Measurements from ENCODE around the gene HSD17B3.
"Not testable (repeated sequence)": the region's sequence is repeated elsewhere in the genome, so short reads cannot be mapped to it uniquely, and the experiment has no call there.

Gene HSD17B3

DNA sequence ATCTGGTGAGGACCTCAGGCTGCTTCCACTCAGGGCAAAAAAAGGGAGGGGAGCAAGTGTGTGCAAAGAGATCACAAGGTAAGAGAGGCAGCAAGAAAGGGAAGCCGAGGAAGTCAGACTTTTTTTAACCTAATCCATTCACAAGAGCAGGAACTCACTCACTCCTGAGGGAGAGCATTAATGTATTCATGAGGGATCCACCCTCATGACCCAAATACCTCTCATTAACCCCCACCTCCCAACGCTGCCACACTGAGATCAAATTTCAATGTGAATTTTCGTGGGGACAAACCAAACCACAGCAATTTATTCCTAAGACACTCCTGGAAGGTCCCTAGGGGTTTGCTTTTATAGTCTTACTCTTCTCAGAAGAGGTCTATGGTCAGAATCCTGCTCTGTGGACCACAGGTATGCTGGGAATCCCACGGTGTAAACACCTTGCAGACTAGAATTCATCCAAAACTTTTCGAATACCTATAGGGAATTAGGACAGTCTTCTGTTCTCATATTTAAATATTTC lies 108.7 kb downstream of the HSD17B3 start:
- no peak for DNase-seq (ENCODE audit: low spot score)

DNA sequence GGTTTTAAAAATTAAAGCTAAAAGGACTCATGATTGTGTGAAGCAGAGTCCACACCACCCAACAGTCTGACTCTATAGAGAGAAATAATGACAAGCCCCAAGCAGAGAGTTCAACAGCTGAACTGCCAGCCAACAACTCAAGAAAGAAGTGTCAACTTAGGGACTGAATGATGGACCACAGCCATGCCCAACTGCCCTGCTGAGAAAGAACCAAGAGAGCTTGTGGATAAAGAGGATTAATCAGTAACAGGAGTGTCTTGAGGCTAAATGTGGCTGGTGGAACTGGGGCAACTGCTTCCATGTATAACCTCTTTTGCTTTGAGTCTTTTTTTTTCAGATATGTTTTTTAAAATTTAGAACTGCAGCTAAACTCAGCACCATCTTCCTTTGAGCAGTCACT lies 109.3 kb downstream of the HSD17B3 start:
- no peak for DNase-seq (ENCODE audit: low spot score)

DNA sequence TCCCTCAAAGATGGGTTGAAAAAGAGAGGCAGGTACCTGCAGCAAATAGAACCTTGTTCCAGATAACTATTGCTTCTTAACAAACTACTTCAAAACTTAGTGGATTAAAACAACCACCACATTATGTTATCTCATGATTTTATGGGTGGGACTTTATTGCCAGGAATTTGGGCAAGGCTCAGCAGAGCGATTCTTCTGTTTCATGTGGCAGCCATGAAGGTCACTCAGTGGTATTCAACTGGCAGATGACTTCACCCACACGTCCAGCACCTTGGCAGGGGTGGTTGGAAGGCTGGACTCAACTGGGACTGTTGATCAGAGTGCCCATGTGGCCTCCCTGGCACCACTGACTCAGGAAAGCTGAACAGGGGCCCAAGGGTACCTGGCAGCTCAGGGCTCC lies 112.0 kb downstream of the HSD17B3 start:
- DNase-seq (ENCODE audit: low spot score) = no peak

DNA sequence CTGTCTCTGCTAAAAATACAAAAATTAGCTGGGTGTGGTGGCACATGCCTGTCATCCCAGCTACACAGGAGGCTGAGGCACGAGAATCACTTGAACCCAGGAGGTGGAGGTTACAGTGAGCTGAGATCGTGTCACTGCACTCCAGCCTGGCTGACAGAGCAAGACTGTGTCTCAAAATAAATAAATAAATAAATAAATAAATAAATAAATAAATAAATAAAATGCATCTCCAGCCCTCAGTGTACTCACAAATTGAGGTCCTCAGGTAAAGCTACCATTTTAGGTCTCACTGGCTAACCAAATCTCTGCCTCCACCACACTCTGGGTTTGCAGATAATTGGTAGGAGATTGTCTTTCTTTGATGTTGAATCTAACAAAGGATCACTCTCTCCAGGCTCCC lies 112.4 kb downstream of the HSD17B3 start:
- DNase-seq (ENCODE audit: low spot score) = not testable (repeated sequence)

DNA sequence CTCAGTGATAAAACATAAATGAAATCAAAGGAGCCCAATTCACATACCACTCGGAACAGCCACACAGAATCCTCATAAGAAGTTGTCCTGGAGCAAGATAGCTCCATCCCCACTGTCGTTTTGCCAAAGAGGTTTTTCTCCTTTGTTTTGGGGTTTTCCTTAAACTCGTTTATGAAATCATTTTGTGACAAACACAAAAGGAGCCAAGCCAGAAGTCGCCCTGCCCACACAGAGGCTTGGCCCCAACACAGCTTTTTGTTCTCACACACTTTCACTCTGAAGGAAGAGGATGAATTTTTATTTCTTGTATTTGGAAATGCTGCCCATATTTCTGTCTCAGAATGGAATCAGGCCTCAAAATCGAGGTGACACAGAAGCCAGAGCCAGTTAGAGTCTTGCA lies 113.4 kb downstream of the HSD17B3 start:
- no peak for DNase-seq (ENCODE audit: low spot score)

DNA sequence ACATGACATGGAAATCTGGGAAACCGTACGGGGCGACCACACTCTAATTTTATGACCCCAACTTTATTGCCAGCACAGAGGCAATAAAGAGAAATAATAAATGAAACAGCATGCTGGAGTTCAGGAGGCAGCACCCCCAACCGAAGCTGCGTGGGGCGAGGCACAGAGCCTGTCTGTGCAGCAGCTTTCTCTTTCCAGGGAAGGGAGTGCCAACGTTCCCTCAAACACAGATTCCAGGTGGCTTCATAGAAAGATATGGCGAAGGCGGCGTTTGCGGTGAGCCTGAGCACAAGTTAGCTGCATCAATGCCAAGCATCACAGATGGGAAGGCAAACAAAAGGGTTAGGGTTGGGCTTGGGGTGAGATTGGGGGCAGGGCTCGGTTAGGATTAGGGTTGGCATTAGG lies 114.8 kb downstream of the HSD17B3 start:
- DNase-seq (ENCODE audit: low spot score) = no peak

DNA sequence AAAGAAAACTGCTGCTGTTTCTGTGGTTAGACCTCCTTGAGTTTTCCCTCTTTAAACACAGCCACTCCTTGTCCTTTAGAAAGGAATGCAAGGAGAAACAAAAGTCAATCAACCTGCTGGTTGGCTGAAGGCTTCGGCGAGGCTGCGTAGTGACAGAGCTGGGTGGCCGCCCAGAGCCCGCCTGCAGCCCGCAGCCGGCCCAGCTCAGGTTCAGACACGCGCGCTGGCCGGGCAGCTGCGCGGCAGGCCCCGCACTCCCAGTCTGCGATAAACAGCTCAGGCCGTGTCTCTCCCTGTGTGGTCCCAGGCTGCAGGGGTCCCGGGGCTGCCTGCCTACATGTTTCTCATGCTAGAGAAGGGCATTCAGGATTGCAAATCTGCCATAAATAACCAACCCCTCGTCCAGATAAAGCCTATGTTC lies 115.4 kb downstream of the HSD17B3 start:
- DNase-seq (ENCODE audit: low spot score) = no peak

DNA sequence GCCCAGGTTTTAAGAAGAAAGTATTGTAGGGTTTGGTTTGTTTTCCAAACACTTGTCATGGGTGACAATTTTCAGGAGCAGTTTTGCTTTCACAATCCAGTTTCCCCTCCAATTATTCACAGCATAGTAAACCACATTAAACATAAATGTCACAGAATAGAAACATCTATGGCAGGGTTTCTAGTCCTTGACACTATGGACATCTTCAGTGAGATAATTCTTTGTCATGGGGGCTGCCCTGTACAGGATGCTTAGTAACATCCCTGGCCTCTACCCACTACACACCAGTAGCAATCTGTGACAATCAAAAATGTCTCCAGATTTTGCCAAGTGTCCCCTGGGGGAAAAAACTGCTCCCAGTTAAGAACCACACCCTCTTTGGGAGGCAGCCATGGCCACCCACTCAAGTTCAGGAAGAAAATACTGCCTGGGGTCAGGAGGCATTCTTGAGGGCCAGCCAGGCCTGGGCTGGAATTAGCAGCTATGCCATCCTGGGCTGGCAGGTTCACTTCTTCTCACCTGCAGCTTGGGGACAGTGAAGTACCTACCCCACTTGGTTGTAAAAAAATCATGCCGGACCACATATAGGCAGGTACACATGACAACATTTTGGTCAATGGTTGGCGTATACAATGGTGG lies 116.3 kb downstream of the HSD17B3 start:
- no peak for DNase-seq (ENCODE audit: low spot score)

Measured in AG20443 (cell line).